ENCODE measurements around the gene MNT. TPM values are rescaled to one million over a fixed set of nuclear protein-coding genes. Genes with fewer than 3 reads are reported as not detected.

MNT gene
- total RNA-seq, 3 donors from 2014 or later (not counting 1 experiment from before 2014, with no cell fraction given), result 72.3 to 108 (median 77.6) TPM

- no peaks in the 10 kb centered on the region for H3K9me3 Mint-ChIP-seq
- no peak overlapping the region for H3K4me3 Mint-ChIP-seq
- no peaks in the 10 kb centered on the region for H3K27me3 Mint-ChIP-seq (ENCODE audit: low read depth in 2 of 2)
- 93% methylated on average over 8 of the region's 8 CpGs for WGBS (ENCODE audit: insufficient coverage)
- no peak overlapping the region for H3K27ac ChIP-seq (ENCODE audit: low read length)
- no peak overlapping the region for H3K4me3 ChIP-seq (ENCODE audit: low read length)
- no peaks in the 10 kb centered on the region for H3K27me3 ChIP-seq (ENCODE audit: control insufficient read depth, insufficient read depth, low read length)
- H3K4me1 Mint-ChIP-seq, result peaks cover 7 to 15% of the 10 kb centered on the region in 2 donors
- no peaks in the 10 kb centered on the region for H3K36me3 Mint-ChIP-seq
- H3K36me3 ChIP-seq (ENCODE audit: control insufficient read depth, insufficient read depth, low read length), result no peaks in the 10 kb centered on the region
- no peak overlapping the region for H3K27ac Mint-ChIP-seq
- DNase-seq (no peak), ATAC-seq (no peak)
- intact Hi-C loops (cut with micrococcal nuclease), result no loop called here
- H3K4me1 ChIP-seq (ENCODE audit: control insufficient read depth, insufficient read depth, low read length), result peaks cover 8% of the 10 kb centered on the region
- no peak for TF ChIP-seq CTCF (IDR thresholded peaks at IDR 0.05)
- H3K9me3 ChIP-seq (ENCODE audit: control insufficient read depth, insufficient read depth, low read length), result no peaks in the 10 kb centered on the region
These were observed 5.5 kb upstream of the MNT start for GRCh38 chr17:2406271-2406902.

GRCh38 chr17:2405247-2405926 lies 4.5 kb upstream of the MNT start:
- peaks cover 8% of the 10 kb centered on the region for H3K4me1 ChIP-seq (ENCODE audit: control insufficient read depth, insufficient read depth, low read length)
- intact Hi-C loops (cut with micrococcal nuclease), result no loop called here
- no peaks in the 10 kb centered on the region for H3K36me3 Mint-ChIP-seq
- 95% methylated on average over 11 of the region's 14 CpGs for WGBS (ENCODE audit: insufficient coverage)
- no peaks in the 10 kb centered on the region for H3K27me3 ChIP-seq (ENCODE audit: control insufficient read depth, insufficient read depth, low read length)
- H3K27ac Mint-ChIP-seq, result no peak overlapping the region
- no peaks in the 10 kb centered on the region for H3K27me3 Mint-ChIP-seq (ENCODE audit: low read depth in 2 of 2)
- peaks cover 9 to 22% of the 10 kb centered on the region in 2 donors for H3K4me1 Mint-ChIP-seq
- H3K36me3 ChIP-seq (ENCODE audit: control insufficient read depth, insufficient read depth, low read length), result no peaks in the 10 kb centered on the region
- DNase-seq (no peak), ATAC-seq (no peak)
- no peaks in the 10 kb centered on the region for H3K9me3 Mint-ChIP-seq
- H3K4me3 ChIP-seq (ENCODE audit: low read length), result no peak overlapping the region
- H3K27ac ChIP-seq (ENCODE audit: low read length), result no peak overlapping the region
- H3K9me3 ChIP-seq (ENCODE audit: control insufficient read depth, insufficient read depth, low read length), result no peaks in the 10 kb centered on the region
- no peak for TF ChIP-seq CTCF (IDR thresholded peaks at IDR 0.05)
- H3K4me3 Mint-ChIP-seq, result no peak overlapping the region

- ATAC-seq (no peak), DNase-seq (no peak)
- Histone ChIP-seq H3K27me3 (ENCODE audit: control insufficient read depth, insufficient read depth, low read length) (no peaks in the 10 kb centered on the region), H3K36me3 (ENCODE audit: control insufficient read depth, insufficient read depth, low read length) (no peaks in the 10 kb centered on the region), H3K4me1 (ENCODE audit: control insufficient read depth, insufficient read depth, low read length) (peaks cover 25% of the 10 kb centered on the region), H3K4me3 (ENCODE audit: low read length) (no peak overlapping the region), H3K27ac (ENCODE audit: low read length) (no peak overlapping the region), H3K9me3 (ENCODE audit: control insufficient read depth, insufficient read depth, low read length) (no peaks in the 10 kb centered on the region)
- no peaks in the 10 kb centered on the region for H3K36me3 Mint-ChIP-seq
- peaks cover 20 to 42% of the 10 kb centered on the region in 2 donors for H3K4me1 Mint-ChIP-seq
- TF ChIP-seq CTCF (IDR thresholded peaks at IDR 0.05), result no peak
- H3K27ac Mint-ChIP-seq, result peak overlapping the region; percentile 93 to 99
- H3K4me3 Mint-ChIP-seq, result peak overlapping the region; percentile 82
- no peaks in the 10 kb centered on the region for H3K27me3 Mint-ChIP-seq (ENCODE audit: low read depth in 2 of 2)
- intact Hi-C loops (cut with micrococcal nuclease), result loop anchor here (5.0 kb wide), 1 partner anchor 361 kb away; the partner anchor contains the start of gene OVCA2
- whole genome bisulfite sequencing (ENCODE audit: insufficient coverage), result 96% methylated on average over 4 of the region's 4 CpGs
- no peaks in the 10 kb centered on the region for H3K9me3 Mint-ChIP-seq
These were observed 2.2 kb upstream of the MNT start for GRCh38 chr17:2403044-2403443.

Data from natural killer cell (primary cell).